ENCODE data around the gene NFXL1. TPM values are rescaled to one million over a fixed set of nuclear protein-coding genes. Genes with fewer than 3 reads are reported as not detected.

Gene NFXL1
- total RNA-seq, 1 experiment from 2014 or later = 9.2 TPM

DNA sequence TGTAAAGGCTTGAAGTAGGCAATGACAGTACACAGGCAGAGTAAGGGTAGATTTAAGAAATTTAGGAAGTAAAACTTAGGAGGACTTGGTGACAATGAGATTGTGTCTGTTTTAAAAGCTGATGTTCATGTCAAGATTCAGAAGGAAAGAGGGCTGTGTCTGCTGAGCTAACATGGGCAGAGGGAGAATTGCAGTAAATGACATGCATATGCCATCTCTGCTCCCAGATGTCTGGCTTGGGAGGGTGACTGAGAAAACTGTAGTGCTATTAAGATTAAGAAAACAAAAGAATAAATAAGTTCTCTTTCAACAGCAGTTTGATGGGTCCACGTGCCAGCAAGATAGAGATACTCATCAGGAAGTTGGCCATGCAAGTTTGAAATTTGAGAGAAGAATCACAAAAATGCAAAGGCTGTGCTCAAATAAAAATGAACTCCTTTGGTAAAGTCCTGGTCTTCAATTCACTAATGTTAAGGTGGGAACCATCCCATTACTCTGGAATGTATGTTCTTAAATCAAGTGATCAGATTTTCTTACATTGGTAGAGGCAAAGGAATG is 7.2 kb downstream of the NFXL1 start:
- DNase-seq (ENCODE audit: low read depth, low spot score) (no peak), ATAC-seq (no peak)
- H3K36me3 ChIP-seq (ENCODE audit: control insufficient read depth, insufficient read depth, low read length) = peaks cover 6% of the 10 kb centered on the region; the same call in 1 of the 2 replicates
- ChIA-PET POLR2A (no interaction called here), CTCF (no interaction called here)
- no peak overlapping the region for H3K27ac ChIP-seq (ENCODE audit: low read length)
- no peaks in the 10 kb centered on the region for H3K4me1 ChIP-seq (ENCODE audit: control insufficient read depth, insufficient read depth, low read length)
- intact Hi-C loops (cut with micrococcal nuclease; ENCODE audit: unreplicated experiment) = no loop called here
- no peaks in the 10 kb centered on the region for H3K9me3 ChIP-seq (ENCODE audit: control insufficient read depth, insufficient read depth, low read depth, low read length)
- TF ChIP-seq, protein P1, sequence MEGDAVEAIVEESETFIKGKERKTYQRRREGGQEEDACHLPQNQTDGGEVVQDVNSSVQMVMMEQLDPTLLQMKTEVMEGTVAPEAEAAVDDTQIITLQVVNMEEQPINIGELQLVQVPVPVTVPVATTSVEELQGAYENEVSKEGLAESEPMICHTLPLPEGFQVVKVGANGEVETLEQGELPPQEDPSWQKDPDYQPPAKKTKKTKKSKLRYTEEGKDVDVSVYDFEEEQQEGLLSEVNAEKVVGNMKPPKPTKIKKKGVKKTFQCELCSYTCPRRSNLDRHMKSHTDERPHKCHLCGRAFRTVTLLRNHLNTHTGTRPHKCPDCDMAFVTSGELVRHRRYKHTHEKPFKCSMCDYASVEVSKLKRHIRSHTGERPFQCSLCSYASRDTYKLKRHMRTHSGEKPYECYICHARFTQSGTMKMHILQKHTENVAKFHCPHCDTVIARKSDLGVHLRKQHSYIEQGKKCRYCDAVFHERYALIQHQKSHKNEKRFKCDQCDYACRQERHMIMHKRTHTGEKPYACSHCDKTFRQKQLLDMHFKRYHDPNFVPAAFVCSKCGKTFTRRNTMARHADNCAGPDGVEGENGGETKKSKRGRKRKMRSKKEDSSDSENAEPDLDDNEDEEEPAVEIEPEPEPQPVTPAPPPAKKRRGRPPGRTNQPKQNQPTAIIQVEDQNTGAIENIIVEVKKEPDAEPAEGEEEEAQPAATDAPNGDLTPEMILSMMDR (IDR thresholded peaks at IDR 0.05) = no peak
- TF ChIP-seq, protein P2, sequence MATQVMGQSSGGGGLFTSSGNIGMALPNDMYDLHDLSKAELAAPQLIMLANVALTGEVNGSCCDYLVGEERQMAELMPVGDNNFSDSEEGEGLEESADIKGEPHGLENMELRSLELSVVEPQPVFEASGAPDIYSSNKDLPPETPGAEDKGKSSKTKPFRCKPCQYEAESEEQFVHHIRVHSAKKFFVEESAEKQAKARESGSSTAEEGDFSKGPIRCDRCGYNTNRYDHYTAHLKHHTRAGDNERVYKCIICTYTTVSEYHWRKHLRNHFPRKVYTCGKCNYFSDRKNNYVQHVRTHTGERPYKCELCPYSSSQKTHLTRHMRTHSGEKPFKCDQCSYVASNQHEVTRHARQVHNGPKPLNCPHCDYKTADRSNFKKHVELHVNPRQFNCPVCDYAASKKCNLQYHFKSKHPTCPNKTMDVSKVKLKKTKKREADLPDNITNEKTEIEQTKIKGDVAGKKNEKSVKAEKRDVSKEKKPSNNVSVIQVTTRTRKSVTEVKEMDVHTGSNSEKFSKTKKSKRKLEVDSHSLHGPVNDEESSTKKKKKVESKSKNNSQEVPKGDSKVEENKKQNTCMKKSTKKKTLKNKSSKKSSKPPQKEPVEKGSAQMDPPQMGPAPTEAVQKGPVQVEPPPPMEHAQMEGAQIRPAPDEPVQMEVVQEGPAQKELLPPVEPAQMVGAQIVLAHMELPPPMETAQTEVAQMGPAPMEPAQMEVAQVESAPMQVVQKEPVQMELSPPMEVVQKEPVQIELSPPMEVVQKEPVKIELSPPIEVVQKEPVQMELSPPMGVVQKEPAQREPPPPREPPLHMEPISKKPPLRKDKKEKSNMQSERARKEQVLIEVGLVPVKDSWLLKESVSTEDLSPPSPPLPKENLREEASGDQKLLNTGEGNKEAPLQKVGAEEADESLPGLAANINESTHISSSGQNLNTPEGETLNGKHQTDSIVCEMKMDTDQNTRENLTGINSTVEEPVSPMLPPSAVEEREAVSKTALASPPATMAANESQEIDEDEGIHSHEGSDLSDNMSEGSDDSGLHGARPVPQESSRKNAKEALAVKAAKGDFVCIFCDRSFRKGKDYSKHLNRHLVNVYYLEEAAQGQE (IDR thresholded peaks at IDR 0.05; ENCODE audit: insufficient read depth in 1 of 2, low read depth in 2 of 2, low read length in 1 of 2) = no peak
- TF ChIP-seq SIN3A (IDR thresholded peaks at IDR 0.05; ENCODE audit: borderline replicate concordance, insufficient read depth, low read depth, low read length) (no peak), POLR2AphosphoS5 (IDR thresholded peaks at IDR 0.05; ENCODE audit: low read depth, low read length) (no peak), TCF7L2 (IDR thresholded peaks at IDR 0.05; ENCODE audit: low read depth, low read length) (no peak)
- in situ Hi-C loops (cut with HindIII; ENCODE audit: low pct_unique_long_range_greater_than_20kb, low sequenced_read_pairs) = no loop called here
- H3K27me3 ChIP-seq (ENCODE audit: control insufficient read depth, insufficient read depth, low read length) = no peaks in the 10 kb centered on the region
- BruUV-seq (replicated peaks) = no TSS peak
- no peak overlapping the region for H3K4me3 ChIP-seq (ENCODE audit: low read depth in 2 of 2, low read length in 2 of 2)

DNA sequence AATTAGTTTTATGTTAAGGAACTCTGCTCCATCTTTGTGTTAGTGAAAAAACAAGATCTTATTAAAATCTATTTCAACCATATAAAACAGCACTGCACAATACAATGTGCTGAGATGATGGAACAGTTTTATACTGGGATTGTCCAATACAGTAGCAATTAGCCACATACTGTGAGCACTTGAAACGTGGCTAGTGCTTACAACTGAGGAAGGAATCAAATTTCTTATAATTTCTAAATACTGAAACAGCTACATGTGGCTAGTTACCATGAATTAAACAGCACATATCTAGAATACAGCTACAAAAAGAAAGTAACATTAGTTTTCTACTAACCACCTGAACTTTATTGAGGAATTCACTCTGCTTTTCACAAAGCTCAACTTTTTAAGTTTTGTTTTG is 14.7 kb downstream of the NFXL1 start:
- Histone ChIP-seq H3K36me3 (ENCODE audit: control insufficient read depth, insufficient read depth, low read length) (peaks cover 10% of the 10 kb centered on the region), H3K9me3 (ENCODE audit: control insufficient read depth, insufficient read depth, low read depth, low read length) (no peaks in the 10 kb centered on the region), H3K27ac (ENCODE audit: low read length) (no peak overlapping the region), H3K27me3 (ENCODE audit: control insufficient read depth, insufficient read depth, low read length) (no peaks in the 10 kb centered on the region), H3K4me3 (ENCODE audit: low read depth in 2 of 2, low read length in 2 of 2) (no peak overlapping the region), H3K4me1 (ENCODE audit: control insufficient read depth, insufficient read depth, low read length) (no peaks in the 10 kb centered on the region)
- intact Hi-C loops (cut with micrococcal nuclease; ENCODE audit: unreplicated experiment) = no loop called here
- in situ Hi-C loops (cut with HindIII; ENCODE audit: low pct_unique_long_range_greater_than_20kb, low sequenced_read_pairs) = no loop called here
- ChIA-PET POLR2A (no interaction called here), CTCF (no interaction called here)
- TF ChIP-seq POLR2AphosphoS5 (IDR thresholded peaks at IDR 0.05; ENCODE audit: low read depth, low read length) (no peak), SIN3A (IDR thresholded peaks at IDR 0.05; ENCODE audit: borderline replicate concordance, insufficient read depth, low read depth, low read length) (no peak), TCF7L2 (IDR thresholded peaks at IDR 0.05; ENCODE audit: low read depth, low read length) (no peak)
- TF ChIP-seq, protein P2 (IDR thresholded peaks at IDR 0.05; ENCODE audit: insufficient read depth in 1 of 2, low read depth in 2 of 2, low read length in 1 of 2) = no peak
- TF ChIP-seq, protein P1 (IDR thresholded peaks at IDR 0.05) = no peak
- DNase-seq (ENCODE audit: low read depth, low spot score) (no peak), ATAC-seq (no peak)
- no TSS peak for BruUV-seq (replicated peaks)
